Mesodermal cell (in vitro differentiated cells): Measurements from ENCODE around the gene SLC30A5.
"Not testable (repeated sequence)": the region's sequence is repeated elsewhere in the genome, so short reads cannot be mapped to it uniquely, and the experiment has no call there.

Source experiments
- H3K27ac ChIP-seq: 2 replicates; pipeline ENCODE4 v1.7.0; 2013; ENCODE audit warnings: mild to moderate bottlenecking, low read depth, low read length, moderate library complexity; ENCODE audit not compliant: severe bottlenecking
- H3K36me3 ChIP-seq: 2 replicates; pipeline ENCODE4 v1.7.1; 2013; ENCODE audit warnings: mild to moderate bottlenecking, low read length, moderate library complexity; ENCODE audit not compliant: control insufficient read depth, insufficient read depth
- H3K4me1 ChIP-seq: one replicate; pipeline ENCODE4 v1.7.1; 2013; ENCODE audit warnings: mild to moderate bottlenecking, low read length; ENCODE audit not compliant: insufficient read depth, control insufficient read depth, poor library complexity, severe bottlenecking
- H3K4me3 ChIP-seq: 2 replicates; pipeline ENCODE4 v1.7.0; 2013; ENCODE audit warnings: low read length, control low read depth, mild to moderate bottlenecking; ENCODE audit not compliant: insufficient read depth, poor library complexity, severe bottlenecking; ENCODE audit errors: extremely low read depth
- H3K9me3 ChIP-seq: 2 replicates; pipeline ENCODE4 v1.7.1; 2013; ENCODE audit warnings: mild to moderate bottlenecking, low read length, moderate library complexity; ENCODE audit not compliant: control insufficient read depth
- WGBS, 2 experiments: methylation state at CpG; one replicate each; pipeline ENCODE4 v1.1.5; 2013; ENCODE audit warnings: missing lambda C conversion rate in 2 of 2; ENCODE audit not compliant: insufficient coverage in 2 of 2; 5-methylcytosine and 5-hydroxymethylcytosine counted together

SLC30A5 gene

DNA sequence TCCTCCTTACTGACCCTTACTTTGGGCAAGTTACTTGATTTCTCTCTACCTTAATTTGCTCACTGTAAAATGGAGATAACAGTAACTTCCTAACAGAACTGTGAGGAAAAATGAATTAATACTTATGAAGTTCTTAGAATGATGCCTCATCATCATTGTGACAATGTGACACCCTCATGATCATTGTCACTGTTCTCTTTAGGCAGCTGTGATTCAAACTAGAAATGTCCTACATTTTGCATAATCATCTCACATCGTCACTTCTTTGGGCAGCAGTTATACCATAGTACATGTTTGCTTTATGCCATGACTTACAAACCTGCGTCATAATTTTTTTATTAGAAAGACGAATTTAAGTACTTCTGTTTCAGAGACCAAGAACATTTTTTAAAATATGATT, 9.7 kb downstream of the SLC30A5 start:
- WGBS, 2 experiments = 13 to 60% methylated on average over 1 of the region's 3 CpGs
- peaks cover 51% of the 10 kb centered on the region for H3K36me3 ChIP-seq

DNA sequence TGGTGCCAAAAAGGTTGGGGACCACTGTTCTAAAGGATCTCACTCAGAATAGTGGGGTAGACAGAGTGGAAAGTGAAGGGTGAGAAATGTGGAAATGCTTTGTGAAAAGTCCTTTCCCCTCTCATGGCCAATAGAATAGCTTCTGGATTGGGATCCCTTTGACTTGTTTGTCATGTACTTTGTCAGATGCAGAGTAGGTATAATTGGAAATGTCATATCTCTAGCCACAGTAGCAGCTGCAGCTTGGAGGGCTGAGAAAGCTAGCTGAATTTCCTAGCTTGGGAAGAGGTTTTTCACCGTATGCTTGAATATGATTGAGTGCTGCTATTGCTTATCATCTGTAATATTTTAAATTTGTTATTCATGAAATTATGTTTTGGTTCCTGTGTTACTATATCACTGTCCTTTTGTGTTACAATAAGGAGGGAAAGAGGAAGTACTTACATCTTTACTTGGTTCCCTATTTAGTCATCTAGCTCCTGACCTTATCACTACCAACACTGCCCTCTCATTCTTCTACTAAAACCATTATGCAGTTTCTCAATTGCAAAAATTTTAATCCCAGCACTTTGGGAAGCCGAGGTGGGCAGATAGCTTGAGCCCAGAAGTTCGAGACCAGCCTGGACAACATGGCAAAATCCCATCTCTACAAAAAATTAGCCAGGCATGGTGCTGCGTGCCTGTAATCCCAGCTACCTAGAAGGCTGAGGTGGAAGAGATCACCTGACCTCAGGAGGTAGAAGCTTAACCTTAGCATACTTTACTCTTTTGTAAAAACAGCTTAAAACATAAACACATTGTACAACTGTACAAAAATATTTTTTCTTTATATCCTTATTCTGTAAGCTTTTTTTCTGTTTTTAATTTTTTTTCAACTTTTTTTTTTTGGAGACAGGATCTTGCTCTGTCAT, 12.4 kb downstream of the SLC30A5 start:
- Histone ChIP-seq H3K9me3 (peaks cover 3% of the 10 kb centered on the region), H3K36me3 (peaks cover 67% of the 10 kb centered on the region), H3K4me3 (no peak overlapping the region), H3K4me1 (no peaks in the 10 kb centered on the region), H3K27ac (no peak overlapping the region)
- WGBS, 2 experiments = 93 to 100% methylated on average over 1 to 3 of the region's 4 CpGs

More for the DNA sequence above, 9.7 kb downstream of the SLC30A5 start:
- no peak overlapping the region for H3K4me3 ChIP-seq
- no peak overlapping the region for H3K27ac ChIP-seq
- no peaks in the 10 kb centered on the region for H3K4me1 ChIP-seq
- H3K9me3 ChIP-seq = no peaks in the 10 kb centered on the region

DNA sequence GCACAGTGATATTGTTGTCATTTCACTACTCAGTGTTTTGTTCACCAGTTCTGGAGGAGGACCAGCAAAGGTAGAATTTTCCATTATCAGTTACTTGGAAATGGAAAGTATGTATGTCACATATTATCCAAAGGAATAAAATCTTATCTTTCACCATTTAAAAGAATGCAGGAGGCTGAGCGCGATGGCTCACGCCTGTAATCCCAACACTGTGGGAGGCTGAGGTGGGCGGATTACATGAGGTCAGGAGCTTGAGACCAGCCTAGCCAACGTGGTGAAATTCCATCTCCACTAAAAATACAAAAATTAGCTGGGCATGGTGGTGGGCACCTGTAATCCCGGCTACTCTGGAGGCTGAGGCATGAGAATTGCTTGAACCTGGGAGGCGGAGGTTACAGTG, 14.6 kb downstream of the SLC30A5 start:
- not testable (repeated sequence) for H3K4me3 ChIP-seq, H3K27ac ChIP-seq, H3K4me1 ChIP-seq, H3K9me3 ChIP-seq
- 84% methylated on average over 4 of the region's 7 CpGs; no CpG with 5 or more reads in 1 of the 2 experiments for WGBS, 2 experiments
- H3K36me3 ChIP-seq = peaks cover 72% of the 10 kb centered on the region

DNA sequence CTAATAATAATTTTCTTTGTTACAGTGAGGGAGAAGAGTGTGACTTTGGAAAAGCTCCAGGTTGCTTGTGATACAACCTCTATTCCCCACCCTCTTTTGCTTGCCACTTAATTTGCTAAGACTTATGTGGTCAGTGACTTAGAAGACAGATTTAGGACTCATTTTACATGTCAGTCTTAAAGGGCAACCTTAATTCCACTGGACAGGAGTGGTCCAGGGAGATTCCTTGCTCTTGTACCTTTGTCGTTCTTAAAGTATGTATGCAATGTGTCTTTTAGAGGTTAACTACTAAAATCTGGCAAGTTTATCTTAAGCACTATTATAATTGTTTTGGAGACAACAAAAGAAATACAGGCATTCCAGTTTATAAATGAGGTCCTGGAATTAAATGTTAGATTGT, 20.0 kb downstream of the SLC30A5 start:
- no peaks in the 10 kb centered on the region for H3K4me1 ChIP-seq
- no peak overlapping the region for H3K27ac ChIP-seq
- peaks cover 63% of the 10 kb centered on the region for H3K36me3 ChIP-seq
- H3K9me3 ChIP-seq = peaks cover 3% of the 10 kb centered on the region
- H3K4me3 ChIP-seq = no peak overlapping the region
- WGBS, 2 experiments = no CpG with 5 or more reads among the region's 1 CpG

DNA sequence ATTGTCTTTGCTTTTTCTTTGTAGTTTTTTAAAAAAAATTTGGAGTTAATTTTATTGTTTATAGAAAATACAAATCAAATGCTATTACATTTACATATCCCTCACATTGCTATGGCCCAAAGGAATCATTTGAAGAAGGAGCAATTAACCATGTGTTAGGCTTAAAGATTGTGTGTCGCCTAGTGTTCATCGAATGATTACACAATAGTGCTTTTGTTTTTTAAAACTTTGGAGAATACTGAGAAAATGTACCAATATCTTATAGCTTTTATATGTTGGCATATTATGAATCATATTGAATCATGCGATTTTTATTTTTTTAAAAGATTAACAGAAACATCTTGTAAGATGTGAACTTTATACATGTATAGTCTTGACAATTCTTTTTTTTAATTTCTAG, 21.7 kb downstream of the SLC30A5 start:
- Histone ChIP-seq H3K36me3 (peaks cover 65% of the 10 kb centered on the region), H3K27ac (no peak overlapping the region), H3K4me3 (no peak overlapping the region), H3K4me1 (no peaks in the 10 kb centered on the region), H3K9me3 (no peaks in the 10 kb centered on the region)
- 100% methylated on average over 1 of the region's 3 CpGs; no CpG with 5 or more reads in 1 of the 2 experiments for WGBS, 2 experiments

DNA sequence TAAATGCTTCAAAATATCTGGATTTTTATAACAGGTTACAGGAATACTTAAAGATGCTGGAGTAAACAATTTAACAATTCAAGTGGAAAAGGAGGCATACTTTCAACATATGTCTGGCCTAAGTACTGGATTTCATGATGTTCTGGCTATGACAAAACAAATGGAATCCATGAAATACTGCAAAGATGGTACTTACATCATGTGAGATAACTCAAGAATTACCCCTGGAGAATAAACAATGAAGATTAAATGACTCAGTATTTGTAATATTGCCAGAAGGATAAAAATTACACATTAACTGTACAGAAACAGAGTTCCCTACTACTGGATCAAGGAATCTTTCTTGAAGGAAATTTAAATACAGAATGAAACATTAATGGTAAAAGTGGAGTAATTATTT, 35.6 kb downstream of the SLC30A5 start:
- no peaks in the 10 kb centered on the region for H3K9me3 ChIP-seq
- H3K4me1 ChIP-seq = no peaks in the 10 kb centered on the region
- H3K4me3 ChIP-seq = no peak overlapping the region
- H3K27ac ChIP-seq = no peak overlapping the region
- H3K36me3 ChIP-seq = peaks cover 53% of the 10 kb centered on the region

DNA sequence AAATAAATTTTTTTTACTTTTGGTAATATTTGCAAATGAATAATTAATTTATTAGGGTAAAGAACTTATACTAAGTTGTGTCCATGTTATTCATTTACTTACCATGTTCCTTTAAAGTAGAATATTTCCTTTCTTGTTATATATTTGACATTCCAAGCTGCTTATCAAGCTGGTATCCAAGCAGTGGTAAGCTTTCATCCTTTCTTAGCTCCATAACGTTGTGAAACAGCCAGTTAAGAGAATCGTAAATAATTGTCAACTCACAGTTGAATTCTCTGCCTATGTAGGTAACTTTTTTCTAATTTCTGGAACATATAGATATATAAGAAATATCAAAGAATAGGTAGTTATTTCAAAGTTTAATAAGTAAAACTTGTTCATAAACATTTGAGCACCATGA, 36.4 kb downstream of the SLC30A5 start:
- WGBS, 2 experiments = no CpG with 5 or more reads among the region's 2 CpGs
- H3K36me3 ChIP-seq = peaks cover 45% of the 10 kb centered on the region
- H3K27ac ChIP-seq = no peak overlapping the region
- no peaks in the 10 kb centered on the region for H3K9me3 ChIP-seq
- H3K4me1 ChIP-seq = no peaks in the 10 kb centered on the region
- no peak overlapping the region for H3K4me3 ChIP-seq

DNA sequence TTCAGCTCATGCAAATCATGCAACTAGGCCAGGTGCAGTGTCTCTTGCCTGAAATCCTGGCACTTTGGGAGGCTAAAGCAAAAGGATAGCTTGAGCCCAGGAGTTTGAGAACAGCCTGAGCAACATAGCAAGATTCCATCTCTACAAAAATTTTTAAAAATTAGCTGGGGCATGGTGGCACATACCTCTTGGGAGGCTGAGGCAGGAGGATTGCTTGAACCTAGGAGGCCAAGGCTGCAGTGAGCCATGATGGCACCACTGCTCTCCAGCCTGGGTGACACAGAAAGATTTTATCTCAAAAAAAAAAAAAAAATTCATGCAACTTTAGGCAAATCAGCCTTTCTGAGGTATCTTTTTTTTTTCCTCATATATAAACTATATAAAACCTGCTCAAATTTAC, 37.5 kb downstream of the SLC30A5 start:
- Histone ChIP-seq H3K36me3 (peaks cover 35% of the 10 kb centered on the region), H3K4me3 (no peak overlapping the region), H3K9me3 (no peaks in the 10 kb centered on the region), H3K27ac (no peak overlapping the region), H3K4me1 (no peaks in the 10 kb centered on the region)

DNA sequence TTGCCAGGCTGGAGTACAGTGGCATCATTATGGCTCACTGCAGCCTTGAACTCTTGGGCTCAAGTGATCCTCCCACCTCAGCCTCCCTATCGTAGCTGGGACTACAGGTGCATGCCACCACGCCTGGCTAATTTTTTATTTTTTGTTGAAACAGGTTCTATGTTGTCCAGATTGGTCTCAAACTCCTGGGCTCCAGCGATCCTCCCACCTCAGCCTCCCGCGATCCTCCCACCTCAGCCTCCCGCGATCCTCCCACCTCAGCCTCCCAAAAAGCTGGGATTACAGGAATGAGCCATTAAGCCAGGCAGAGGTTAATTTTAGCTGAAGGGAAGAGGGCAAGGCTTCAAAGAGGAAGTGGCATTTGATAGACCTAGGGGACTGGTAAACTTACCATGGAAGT, 40.3 kb downstream of the SLC30A5 start:
- Histone ChIP-seq H3K4me3 (no peak overlapping the region), H3K36me3 (peaks cover 13% of the 10 kb centered on the region), H3K27ac (no peak overlapping the region), H3K4me1 (no peaks in the 10 kb centered on the region), H3K9me3 (no peaks in the 10 kb centered on the region)
- WGBS, 2 experiments = 85 to 90% methylated on average over 4 to 5 of the region's 7 CpGs

DNA sequence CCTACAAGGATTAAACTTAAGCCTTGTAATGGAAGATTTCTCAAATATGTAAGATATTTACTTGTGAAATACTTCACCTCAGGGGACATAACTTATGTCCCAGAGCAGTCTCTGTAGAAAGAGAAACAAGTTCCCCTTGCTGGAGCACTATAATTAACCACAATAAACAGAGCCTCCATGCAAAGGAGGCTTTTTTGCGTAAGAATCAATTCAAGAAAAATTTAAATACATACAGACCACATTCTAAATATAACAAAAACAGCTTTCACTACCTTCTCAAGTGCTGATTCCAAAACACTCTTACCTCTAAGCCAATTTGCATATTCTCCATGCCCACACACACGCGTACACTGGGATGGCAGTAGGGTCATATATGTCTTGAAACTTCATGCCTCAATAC, 42.5 kb downstream of the SLC30A5 start:
- no peaks in the 10 kb centered on the region for H3K4me1 ChIP-seq
- H3K27ac ChIP-seq = no peak overlapping the region
- WGBS, 2 experiments = 100% methylated on average over 1 to 2 of the region's 3 CpGs
- H3K9me3 ChIP-seq = peaks cover 9% of the 10 kb centered on the region
- no peak overlapping the region for H3K4me3 ChIP-seq
- peaks cover 5% of the 10 kb centered on the region for H3K36me3 ChIP-seq

DNA sequence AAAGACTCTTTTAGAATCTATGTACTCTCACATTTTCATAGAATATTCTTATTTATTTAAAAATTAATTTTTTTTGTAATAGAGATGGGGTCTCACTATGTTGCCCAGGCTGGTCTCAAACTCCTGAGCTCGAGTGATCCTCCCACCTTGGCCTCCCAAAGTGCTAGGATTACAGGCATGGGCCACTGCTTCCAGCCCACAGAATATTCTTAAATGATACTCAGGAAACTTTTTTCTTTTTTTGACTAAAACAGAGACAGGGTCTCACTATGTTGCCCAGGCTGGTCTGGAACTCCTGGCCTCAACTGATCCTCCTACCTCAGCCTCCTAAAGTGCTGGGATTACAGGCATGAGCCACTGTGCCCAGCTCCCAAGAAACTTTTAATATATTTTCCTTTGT, 43.4 kb downstream of the SLC30A5 start:
- 100% methylated on average over 1 of the region's 1 CpG; no CpG with 5 or more reads in 1 of the 2 experiments for WGBS, 2 experiments
- not testable (repeated sequence) for H3K36me3 ChIP-seq, H3K4me1 ChIP-seq, H3K9me3 ChIP-seq, H3K4me3 ChIP-seq, H3K27ac ChIP-seq
